Upper lobe of right lung (tissue), 1 donor: ENCODE results near the gene ACY1. TPM values are rescaled to one million over a fixed set of nuclear protein-coding genes. Genes with fewer than 3 reads are reported as not detected.

ENCODE experiments used
- ATAC-seq: fragments of 200-7000 bp; cut with Tn5 transposase; one replicate; pipeline ENCODE4 v1.9.1; 2020; ENCODE audit warnings: mild to moderate bottlenecking, moderate library complexity
- DNase-seq: peaks from one replicate; pipeline ENCODE4 v3.0.0-alpha.2; 2020
- H3K27ac ChIP-seq: fragments of 200-600 bp; one replicate; pipeline ENCODE4 v1.8.0; 2022
- H3K27me3 ChIP-seq: fragments of 200-600 bp; one replicate; pipeline ENCODE4 v1.8.0; 2022; ENCODE audit warnings: mild to moderate bottlenecking
- H3K36me3 ChIP-seq: fragments of 200-600 bp; one replicate; pipeline ENCODE4 v1.8.0; 2022
- H3K4me1 ChIP-seq: fragments of 200-600 bp; one replicate; pipeline ENCODE4 v1.8.0; 2022
- H3K4me3 ChIP-seq: fragments of 200-600 bp; one replicate; pipeline ENCODE4 v1.8.0; 2022; ENCODE audit warnings: mild to moderate bottlenecking
- H3K9me3 ChIP-seq: fragments of 200-600 bp; one replicate; pipeline ENCODE4 v1.8.0; 2022
- intact Hi-C: fragments of 100-400 bp; cut with DNase I; formaldehyde crosslinking; loops from one replicate; pipeline ENCODE4 v1.11.0; 2022
- total RNA-seq: library from RNA; stranded (reverse); fragmentation: NEBNext Ultra II Directional; extraction: Animal tissue kit (Norgen Biotek cat#: 25700); gene quantifications from one replicate; pipeline ENCODE4 v1.2.1, GENCODE V29; 2021
- TF ChIP-seq, protein P1 (sequence below): fragments of 200-600 bp; IDR thresholded peaks from one replicate; pipeline ENCODE4 v1.8.0; 2022; ENCODE audit warnings: antibody characterized with exemption
- donor health status: DM: no; HTN: yes; CAD: no; lungs with severe emphysema.

The ACY1 gene
- total RNA-seq, 1 donor from 2014 or later, result 26.5 TPM

DNA sequence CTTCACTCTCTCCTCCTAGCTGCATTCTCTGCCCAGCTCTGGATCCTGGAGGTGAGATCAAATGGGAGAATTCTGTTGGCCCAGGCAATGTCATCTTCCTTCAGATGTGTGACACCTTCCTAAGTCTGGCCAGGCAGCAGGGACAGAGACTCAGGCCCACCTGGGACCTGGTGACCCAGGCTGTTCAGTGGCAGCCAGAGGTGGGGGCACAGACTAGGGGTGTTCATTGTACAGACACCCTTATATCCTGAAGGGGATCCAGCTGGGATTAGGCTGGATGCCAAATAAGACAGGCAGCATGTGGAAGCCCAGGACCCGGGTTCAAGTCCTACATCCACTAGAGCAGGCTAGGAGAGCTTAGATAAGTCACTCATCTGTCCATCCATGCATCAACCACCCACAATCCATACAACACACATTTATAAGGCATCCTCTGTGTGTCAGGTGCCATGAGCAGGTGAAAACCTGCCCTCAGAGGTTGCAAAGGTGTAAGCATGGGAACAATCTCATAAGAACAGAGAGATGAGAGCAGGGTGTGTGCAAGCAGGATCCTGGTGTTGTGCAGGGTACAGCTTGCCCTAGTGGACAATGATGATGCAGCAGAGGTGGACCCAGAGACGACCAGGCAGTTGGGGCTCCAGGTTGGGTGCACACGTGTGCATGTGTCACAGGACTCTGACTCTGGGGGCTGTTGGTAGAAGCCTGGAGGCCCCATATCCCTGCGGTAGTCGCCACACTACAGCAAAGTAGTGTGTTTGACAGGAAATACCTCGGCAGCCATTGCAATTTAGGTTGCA lies 30.7 kb downstream of the ACY1 start:
- Histone ChIP-seq H3K9me3 (no peaks in the 10 kb centered on the region), H3K4me3 (no peak overlapping the region), H3K36me3 (no peaks in the 10 kb centered on the region), H3K27ac (no peak overlapping the region), H3K27me3 (no peaks in the 10 kb centered on the region), H3K4me1 (peaks cover 12% of the 10 kb centered on the region)
- intact Hi-C loops, result no loop called here
- ATAC-seq (no peak), DNase-seq (peak; percentile 56)
- TF ChIP-seq, protein P1, sequence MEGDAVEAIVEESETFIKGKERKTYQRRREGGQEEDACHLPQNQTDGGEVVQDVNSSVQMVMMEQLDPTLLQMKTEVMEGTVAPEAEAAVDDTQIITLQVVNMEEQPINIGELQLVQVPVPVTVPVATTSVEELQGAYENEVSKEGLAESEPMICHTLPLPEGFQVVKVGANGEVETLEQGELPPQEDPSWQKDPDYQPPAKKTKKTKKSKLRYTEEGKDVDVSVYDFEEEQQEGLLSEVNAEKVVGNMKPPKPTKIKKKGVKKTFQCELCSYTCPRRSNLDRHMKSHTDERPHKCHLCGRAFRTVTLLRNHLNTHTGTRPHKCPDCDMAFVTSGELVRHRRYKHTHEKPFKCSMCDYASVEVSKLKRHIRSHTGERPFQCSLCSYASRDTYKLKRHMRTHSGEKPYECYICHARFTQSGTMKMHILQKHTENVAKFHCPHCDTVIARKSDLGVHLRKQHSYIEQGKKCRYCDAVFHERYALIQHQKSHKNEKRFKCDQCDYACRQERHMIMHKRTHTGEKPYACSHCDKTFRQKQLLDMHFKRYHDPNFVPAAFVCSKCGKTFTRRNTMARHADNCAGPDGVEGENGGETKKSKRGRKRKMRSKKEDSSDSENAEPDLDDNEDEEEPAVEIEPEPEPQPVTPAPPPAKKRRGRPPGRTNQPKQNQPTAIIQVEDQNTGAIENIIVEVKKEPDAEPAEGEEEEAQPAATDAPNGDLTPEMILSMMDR, result no peak

DNA sequence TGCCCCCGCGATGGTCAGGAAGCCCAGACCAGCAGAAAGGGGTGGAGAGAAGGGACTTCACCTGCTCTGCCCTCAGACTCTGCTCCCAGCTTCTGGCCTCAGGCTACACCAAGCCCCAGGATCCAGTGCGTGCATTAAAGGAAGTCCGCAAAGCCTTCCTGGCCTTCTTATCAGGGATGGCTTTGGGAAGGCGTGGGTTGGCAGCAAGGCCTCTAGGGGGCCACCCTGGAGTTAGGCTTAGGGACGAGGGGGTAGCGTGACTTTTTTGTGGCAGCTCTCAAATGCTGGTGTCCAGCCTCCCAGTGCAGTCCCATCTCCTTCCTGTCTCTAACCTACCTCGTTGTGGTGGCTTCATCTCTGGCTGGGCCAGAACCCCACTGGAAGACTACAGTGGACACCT lies 31.3 kb downstream of the ACY1 start:
- no peak overlapping the region for H3K27ac ChIP-seq
- no peaks in the 10 kb centered on the region for H3K27me3 ChIP-seq
- ATAC-seq (no peak), DNase-seq (peak; percentile 54)
- H3K4me1 ChIP-seq, result peaks cover 12% of the 10 kb centered on the region
- H3K9me3 ChIP-seq, result no peaks in the 10 kb centered on the region
- H3K4me3 ChIP-seq, result no peak overlapping the region
- TF ChIP-seq, protein P1, result peak; percentile 25
- intact Hi-C loops, result no loop called here
- no peaks in the 10 kb centered on the region for H3K36me3 ChIP-seq

DNA sequence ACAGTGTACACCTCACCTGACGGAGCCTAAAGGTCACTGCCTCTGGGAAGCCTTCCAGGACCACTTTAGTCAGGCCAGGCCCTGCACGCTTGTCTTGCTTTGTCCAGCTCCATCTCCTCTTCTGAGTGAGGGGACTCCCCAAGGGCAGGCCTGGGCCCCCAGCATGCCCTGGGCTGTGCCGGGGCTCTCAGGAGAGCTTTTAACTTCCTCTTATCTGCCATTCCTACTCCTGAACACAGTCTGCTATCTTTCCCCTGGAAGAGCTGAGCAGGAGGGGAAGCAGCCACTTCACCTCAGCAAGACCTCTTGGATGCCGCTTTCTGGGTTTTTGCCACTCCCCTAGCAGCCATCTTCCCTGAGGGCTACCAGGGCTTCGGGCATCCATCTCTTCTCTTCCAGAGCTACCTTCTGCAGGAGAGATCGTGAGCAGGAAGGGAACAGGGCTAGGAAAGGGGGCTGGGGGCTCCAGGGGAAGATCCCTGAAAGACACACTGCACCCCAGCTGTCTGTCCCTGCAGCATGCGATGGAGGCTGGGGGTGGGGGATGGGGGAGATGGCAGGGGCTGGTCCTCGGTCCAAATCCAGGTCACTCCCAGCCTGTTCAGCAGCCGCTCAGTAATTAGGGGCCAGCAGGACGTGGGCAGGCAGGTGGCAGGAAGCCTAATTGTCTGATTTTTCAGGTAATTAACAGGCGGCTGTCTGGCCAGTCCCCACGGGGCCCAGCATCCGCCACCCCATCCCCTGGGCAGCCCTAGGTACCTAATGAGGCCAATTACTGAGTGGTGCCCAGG lies 32.3 kb downstream of the ACY1 start:
- DNase-seq, result no peak
- TF ChIP-seq, protein P1, result no peak
- Histone ChIP-seq H3K27ac (no peak overlapping the region), H3K9me3 (no peaks in the 10 kb centered on the region), H3K36me3 (no peaks in the 10 kb centered on the region), H3K4me3 (no peak overlapping the region), H3K27me3 (no peaks in the 10 kb centered on the region), H3K4me1 (peaks cover 12% of the 10 kb centered on the region)
- intact Hi-C loops, result no loop called here
- ATAC-seq, result no peak

DNA sequence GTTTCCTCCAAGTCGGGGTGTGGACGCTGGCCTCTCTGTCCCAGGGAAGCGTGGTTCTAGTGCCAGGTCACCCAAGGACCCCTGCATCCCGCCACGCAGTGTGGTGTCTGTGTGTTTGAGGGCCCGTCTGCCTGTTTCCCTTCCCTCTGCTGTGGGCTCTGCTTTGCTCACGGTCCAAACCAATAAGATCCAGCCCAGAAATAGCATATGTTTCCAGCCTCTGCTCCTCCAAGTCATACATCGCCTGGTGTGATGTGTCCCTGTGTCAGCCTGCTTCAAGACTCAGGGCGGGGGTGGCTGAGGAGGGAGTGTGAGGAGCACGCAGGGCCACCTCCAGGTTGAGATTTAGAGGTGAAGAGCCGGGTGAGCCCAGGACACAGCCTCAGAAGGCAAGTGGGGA lies 34.3 kb downstream of the ACY1 start:
- no peaks in the 10 kb centered on the region for H3K36me3 ChIP-seq
- H3K4me3 ChIP-seq, result no peak overlapping the region
- H3K27me3 ChIP-seq, result no peaks in the 10 kb centered on the region
- intact Hi-C loops, result no loop called here
- H3K9me3 ChIP-seq, result no peaks in the 10 kb centered on the region
- H3K27ac ChIP-seq, result no peak overlapping the region
- peaks cover 20% of the 10 kb centered on the region for H3K4me1 ChIP-seq
- TF ChIP-seq, protein P1, result no peak
- DNase-seq (peak; percentile 52), ATAC-seq (no peak)

- TF ChIP-seq, protein P1, result no peak
- no peak for DNase-seq
- H3K9me3 ChIP-seq, result no peaks in the 10 kb centered on the region
- no peaks in the 10 kb centered on the region for H3K36me3 ChIP-seq
- no peak for ATAC-seq
- peaks cover 13% of the 10 kb centered on the region for H3K4me1 ChIP-seq
- no peak overlapping the region for H3K4me3 ChIP-seq
- no peaks in the 10 kb centered on the region for H3K27me3 ChIP-seq
- H3K27ac ChIP-seq, result no peak overlapping the region
- intact Hi-C loops, result no loop called here
These were observed 35.1 kb downstream of the ACY1 start for GRCh38 chr3:52018319-52019000.
